ENCODE data around the gene RPL37. TPM values are rescaled to one million over a fixed set of nuclear protein-coding genes. Genes with fewer than 3 reads are reported as not detected.

RPL37 gene
- total and polyA plus RNA-seq, 9 of the 15 experiments (the other 6 are each of a cell fraction or from before 2014, with no cell fraction given) = 2,342 to 7,963 (median 4,091) TPM

GRCh38 chr5:40841068-40841805 is 6.2 kb upstream of the RPL37 start, which contains the start of gene CARD6 (continued):
- peak in 1 of 2 experiments; percentile 66 for TF ChIP-seq AFF1 (IDR thresholded peaks at IDR 0.05; ENCODE audit: low read depth in 1 of 2, partially characterized antibody in 2 of 2)
- TF ChIP-seq, protein P1, sequence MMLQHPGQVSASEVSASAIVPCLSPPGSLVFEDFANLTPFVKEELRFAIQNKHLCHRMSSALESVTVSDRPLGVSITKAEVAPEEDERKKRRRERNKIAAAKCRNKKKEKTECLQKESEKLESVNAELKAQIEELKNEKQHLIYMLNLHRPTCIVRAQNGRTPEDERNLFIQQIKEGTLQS (IDR thresholded peaks at IDR 0.05) = peak; percentile 82
- TF ChIP-seq, protein P1 (CRISPR knock-in tag; conservative IDR thresholded peaks at IDR 0.05) = peak; percentile 72; the same call in 1 of the 2 replicates
- 0 out of 2 replicates have a peak, but pooled peaks have one; percentile 43 for TF ChIP-seq AFF4 (CRISPR knock-in tag; IDR thresholded peaks at IDR 0.05)
- peak; percentile 62; the same call in 1 of the 2 replicates for TF ChIP-seq KAT7 (CRISPR knock-in tag; IDR thresholded peaks at IDR 0.05; ENCODE audit: borderline replicate concordance)
- TF ChIP-seq TBL1XR1 (IDR thresholded peaks at IDR 0.05; ENCODE audit: low read length in 2 of 2) = 0 out of 4 replicates have a peak, but pooled peaks of 1 of the 2 experiments have one; percentile 6
- peak; percentile 30 for TF ChIP-seq POLR2B (IDR thresholded peaks at IDR 0.05; ENCODE audit: low read depth, partially characterized antibody)
- TF ChIP-seq RBM34 (IDR thresholded peaks at IDR 0.05; ENCODE audit: borderline replicate concordance, insufficient read depth, low read length) = no peak
- TF ChIP-seq SP2 (IDR thresholded peaks at IDR 0.05; ENCODE audit: extremely low read depth, low read depth, low read length, poor library complexity, severe bottlenecking) = no peak
- peak; percentile 57; the same call in 1 of the 2 replicates for TF ChIP-seq MAFF (IDR thresholded peaks at IDR 0.05; ENCODE audit: low read length)
- peak; percentile 77; the same call in 1 of the 2 replicates for TF ChIP-seq ZNF175 (CRISPR knock-in tag; IDR thresholded peaks at IDR 0.05; ENCODE audit: low read depth)
- TF ChIP-seq CBFA2T3 (IDR thresholded peaks at IDR 0.05) = no peak
- TF ChIP-seq SAFB2 (IDR thresholded peaks at IDR 0.05; ENCODE audit: borderline replicate concordance, low read depth, low read length, severe bottlenecking) = no peak
- TF ChIP-seq ZNF395 (CRISPR knock-in tag; IDR thresholded peaks at IDR 0.05) = no peak
- TF ChIP-seq ZNF212 (CRISPR knock-in tag; IDR thresholded peaks at IDR 0.05) = no peak
